NCI-H524 treated with DMSO at 0.1 percent for 48 hours (cell line): ENCODE measurements around the gene SMC3.
"Not testable (repeated sequence)": the region's sequence is repeated elsewhere in the genome, so short reads cannot be mapped to it uniquely, and the experiment has no call there.

Experiments used
- DNase-seq: peaks from one replicate; lab custom pipeline; 2025; lab: John Stamatoyannopoulos, UW

Gene SMC3

DNA sequence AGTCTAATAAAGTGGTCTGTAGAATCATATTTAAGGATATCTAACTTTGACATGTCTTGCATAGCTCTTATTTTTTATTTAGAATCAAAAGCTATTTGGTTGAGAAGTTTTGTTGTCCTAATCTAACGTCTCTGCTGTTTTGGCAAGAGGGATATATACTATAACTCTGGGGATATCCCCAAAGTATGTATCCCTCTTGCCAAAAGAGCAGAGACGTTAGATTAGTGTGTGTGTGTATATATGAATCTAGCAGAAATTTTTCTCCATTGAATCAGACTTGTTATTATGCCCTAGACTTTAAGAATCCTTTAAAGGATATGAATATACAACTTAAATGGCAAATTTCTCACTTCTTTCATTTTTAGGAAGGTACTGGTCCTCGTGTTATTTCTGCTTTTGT, 9.6 kb downstream of the SMC3 start:
- DNase-seq, result no peak

DNA sequence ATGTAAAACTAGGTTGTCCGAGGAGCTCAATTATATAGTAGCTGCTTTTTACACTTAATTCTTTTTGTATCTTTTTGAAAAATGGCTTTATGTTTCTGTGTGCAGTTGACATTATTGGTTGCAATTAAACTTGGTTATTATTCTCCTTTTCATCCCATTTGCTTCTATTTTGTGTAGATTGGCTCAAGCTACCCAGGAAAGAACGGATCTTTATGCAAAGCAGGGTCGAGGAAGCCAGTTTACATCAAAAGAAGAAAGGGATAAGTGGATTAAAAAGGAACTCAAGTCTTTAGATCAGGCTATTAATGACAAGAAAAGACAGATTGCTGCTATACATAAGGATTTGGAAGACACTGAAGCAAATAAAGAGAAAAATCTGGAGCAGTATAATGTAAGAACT, 16.5 kb downstream of the SMC3 start:
- DNase-seq, result no peak

DNA sequence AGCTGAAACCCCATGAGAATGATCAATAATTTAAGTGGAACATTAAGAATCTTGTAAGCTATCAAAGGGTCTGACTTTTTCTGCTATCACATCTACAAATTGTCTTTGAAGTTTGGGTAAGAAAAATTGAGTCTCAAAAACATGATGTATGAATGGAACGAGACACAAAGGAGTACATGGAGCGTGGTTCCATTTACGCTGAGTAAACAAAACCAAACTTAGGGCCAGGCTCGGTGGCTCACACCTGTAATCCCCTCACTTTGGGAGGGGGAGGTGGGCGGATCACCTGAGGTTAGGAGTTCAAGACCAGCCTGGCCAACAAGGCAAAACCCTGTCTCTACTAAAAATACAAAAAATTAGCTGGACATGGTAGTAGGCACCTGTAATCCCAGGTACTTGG, 24.3 kb downstream of the SMC3 start:
- no peak for DNase-seq

- no peak for DNase-seq
These were observed 30.0 kb downstream of the SMC3 start for GRCh38 chr10:110597476-110597875.

GRCh38 chr10:110600487-110601101, 33.1 kb downstream of the SMC3 start:
- DNase-seq, result no peak

GRCh38 chr10:110601581-110601980, 34.1 kb downstream of the SMC3 start:
- no peak for DNase-seq

DNA sequence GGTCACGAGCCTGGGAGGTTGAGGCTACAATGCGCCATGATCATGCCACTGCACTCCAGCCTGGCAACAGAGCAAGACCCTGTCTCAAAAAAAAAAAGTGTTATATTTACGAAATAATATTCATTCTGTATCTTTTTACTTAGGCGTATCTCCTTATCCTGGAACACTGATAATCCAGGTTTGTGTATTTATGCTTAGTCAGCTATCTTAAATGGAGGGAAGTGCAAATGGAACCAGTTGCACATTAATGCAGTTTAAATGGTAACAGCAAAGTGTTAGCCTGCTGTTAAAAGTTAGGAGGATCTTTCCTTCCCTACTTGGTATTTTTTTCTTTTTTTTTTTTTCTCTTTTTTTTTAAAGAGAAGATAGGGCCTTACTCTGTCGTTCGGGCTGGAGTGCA, 40.6 kb downstream of the SMC3 start:
- no peak for DNase-seq

DNA sequence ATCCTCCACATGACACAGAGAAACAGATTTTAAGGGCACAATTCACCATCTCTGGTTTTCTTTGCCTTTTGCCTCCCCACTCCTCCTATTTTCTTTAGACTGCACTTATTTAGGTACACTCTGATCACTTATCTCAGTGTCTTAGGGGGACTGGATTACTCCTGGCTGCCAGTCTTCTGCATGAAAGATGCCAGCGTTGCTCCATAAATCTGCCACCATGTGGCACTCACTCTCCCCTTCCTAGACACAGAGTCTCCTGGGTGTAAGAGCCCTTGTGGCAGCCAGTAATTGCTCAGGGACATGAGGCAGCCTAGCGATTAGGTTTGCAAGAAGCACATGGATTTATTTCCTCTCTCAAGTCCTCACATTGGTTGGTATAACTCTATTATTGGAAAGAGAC, 42.1 kb downstream of the SMC3 start:
- DNase-seq, result peak; percentile 49

- no peak for DNase-seq
These were observed 42.8 kb downstream of the SMC3 start for GRCh38 chr10:110610308-110610774.

- not testable (repeated sequence) for DNase-seq
These were observed 43.3 kb downstream of the SMC3 start for GRCh38 chr10:110610781-110611180.

DNA sequence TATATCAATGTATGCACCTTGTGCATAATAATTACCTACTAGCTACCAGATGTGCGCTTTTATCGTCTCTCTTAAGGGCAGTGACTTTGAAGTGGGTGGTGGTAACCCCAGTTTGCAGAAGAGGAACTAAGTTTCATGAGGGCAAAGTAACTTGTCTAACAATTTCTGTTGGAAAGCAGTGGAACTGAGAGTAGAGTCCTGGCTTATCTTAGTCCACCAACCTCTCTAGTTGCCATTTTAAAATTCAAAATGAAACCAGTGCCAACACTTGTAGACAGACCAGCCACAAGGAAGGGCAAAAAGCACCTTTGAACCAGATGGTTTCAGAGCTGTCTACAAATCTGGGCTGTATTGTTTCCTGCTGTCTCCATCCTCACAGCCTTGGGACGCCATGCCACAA, 44.6 kb downstream of the SMC3 start:
- DNase-seq, result no peak

DNA sequence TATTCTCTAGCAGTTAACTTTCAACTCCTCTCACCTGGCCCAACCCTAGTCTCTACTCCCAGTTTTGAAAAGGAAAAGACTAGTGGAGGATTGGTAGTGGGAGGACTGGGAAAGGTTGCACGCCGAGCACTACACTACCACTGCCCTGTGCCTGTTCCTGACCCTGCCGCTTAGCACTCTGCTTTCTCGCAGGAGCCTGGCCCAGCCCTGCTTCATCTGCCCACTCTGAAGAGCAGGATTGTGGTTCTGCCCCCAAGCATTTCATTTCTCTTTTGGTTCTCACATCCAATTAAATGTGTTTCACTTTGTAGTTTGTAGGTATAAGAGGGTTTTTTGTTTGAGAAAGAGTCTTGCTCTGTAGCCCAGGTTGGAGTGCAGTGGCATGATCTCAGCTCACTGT, 45.1 kb downstream of the SMC3 start:
- DNase-seq, result no peak

- DNase-seq, result no peak
These were observed 46.0 kb downstream of the SMC3 start for GRCh38 chr10:110613341-110613995.

DNA sequence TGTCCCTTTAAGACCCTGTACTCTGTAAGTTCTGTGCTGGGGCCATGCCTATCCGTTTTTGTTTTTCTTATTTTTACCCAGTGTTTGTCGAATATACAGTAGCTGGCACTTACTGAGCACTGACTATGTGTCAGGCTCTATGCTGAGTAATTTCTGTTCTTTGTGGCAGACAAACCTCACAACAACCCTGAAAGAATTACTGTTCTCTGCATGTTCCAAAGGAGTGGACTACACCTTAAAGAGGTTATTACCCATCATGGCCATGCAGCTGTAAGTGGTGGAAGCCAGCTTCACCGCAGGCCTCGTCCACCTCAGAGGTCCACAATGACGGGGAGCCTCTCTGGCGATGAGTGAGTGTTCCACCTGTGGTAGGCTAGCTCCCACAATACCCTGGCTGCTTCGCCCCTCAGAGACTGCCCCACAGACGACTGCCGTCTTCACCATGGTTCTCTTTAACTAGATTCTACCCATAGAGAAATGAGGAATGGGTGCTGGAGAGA, 46.6 kb downstream of the SMC3 start:
- no peak for DNase-seq

DNA sequence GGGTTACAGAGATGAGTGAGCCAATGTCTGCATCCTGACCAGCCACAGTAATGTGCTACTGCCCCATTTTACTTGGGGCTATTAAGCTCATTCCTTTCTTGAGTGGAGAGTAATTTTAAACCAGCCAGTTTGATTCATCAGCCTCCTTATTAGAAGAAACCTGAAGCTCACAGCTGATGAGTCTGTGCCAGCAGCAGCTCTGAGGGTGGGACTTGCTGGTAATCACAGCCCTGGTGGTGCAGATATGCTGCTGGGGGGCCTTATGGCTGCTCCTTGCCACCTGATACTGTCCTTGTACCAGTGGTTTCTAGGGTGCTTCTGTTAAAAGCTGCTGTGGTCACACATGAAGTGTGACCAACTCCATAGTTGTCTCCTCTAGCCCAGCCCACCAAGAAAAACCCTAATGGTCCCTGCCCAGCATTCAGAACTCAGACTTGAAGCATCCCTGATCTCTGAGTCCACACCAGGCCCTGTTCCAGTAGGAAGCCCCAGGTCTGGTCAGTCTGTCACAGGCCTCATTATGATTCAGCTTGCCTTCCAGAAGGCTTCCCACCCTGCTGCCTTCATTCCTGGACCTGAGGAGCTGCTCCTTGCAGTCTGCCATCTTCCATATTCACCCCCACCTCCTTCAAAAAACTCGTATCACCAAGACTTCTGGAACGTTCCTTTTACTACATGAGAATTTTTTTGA, 47.7 kb downstream of the SMC3 start:
- DNase-seq, result no peak

DNA sequence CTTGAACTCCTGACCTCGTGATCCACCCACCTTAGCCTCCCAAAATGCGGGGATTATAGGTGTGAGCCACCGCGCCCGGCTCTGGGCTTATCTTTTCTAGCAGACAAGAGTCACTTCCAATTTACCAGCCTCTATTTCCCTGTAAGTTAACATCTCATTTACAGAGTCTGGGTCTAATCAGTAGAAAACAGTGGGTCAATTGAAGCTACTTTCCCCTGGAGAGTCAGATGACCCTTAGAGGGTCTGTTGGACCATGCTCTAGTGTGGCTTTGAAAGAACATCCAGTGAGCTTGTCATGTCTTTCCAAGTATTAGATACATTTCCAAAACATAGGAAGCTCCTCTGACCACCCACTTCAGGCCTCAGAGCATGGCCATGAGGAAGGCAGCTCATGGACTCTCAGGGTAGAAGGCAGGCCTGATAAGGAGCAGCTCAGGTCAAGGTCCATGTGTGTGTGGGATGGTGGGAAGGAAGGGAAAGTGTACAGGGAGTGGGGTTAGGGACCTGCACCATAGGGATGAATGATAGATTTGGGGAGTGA, 49.1 kb downstream of the SMC3 start:
- DNase-seq, result no peak

- DNase-seq, result no peak
These were observed 50.1 kb downstream of the SMC3 start for GRCh38 chr10:110617425-110618229.

- DNase-seq, result no peak
These were observed 50.7 kb downstream of the SMC3 start for GRCh38 chr10:110618230-110618610.

- DNase-seq, result no peak
These were observed 52.3 kb downstream of the SMC3 start for GRCh38 chr10:110619514-110620397.

GRCh38 chr10:110620398-110620719, 52.9 kb downstream of the SMC3 start:
- DNase-seq, result no peak

DNA sequence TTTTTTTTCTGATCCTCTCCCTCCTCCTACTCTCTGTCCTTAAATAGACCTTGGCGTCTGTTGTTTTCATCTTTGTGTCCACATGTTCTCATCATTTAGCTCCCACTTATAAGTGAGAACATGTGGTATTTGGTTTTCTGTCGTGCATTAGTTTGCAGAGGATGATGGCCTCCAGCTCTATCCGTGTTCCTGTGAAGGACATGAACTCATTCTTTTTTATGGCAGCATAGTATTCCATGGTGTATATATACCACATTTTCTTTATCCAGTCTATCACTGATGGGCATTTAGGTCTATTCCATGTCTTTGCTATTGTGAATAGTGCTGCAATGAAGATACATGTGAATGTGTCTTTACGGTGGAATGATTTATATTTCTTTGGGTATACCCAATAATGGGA, 55.8 kb downstream of the SMC3 start:
- DNase-seq, result not testable (repeated sequence)
